Measurements from ENCODE around the gene CHD9NB.
"Not testable (repeated sequence)": the region's sequence is repeated elsewhere in the genome, so short reads cannot be mapped to it uniquely, and the experiment has no call there.

Gene CHD9NB

GRCh38 chr16:53055541-53056391, 3.1 kb upstream of the CHD9NB start:
- DNase-seq = no peak

- peak; percentile 64 for DNase-seq
Measured at GRCh38 chr16:53054670-53055485, 2.2 kb upstream of the CHD9NB start, which contains the start of gene CHD9. TSS of gene CHD9 (plus strand) at chr16:53054991. CDS start at chr16:53156090, 101,099 bp downstream.

GRCh38 chr16:53053967-53054669, 1.4 kb upstream of the CHD9NB start:
- DNase-seq = no peak

GRCh38 chr16:53051255-53051654, 1.4 kb downstream of the CHD9NB start:
- not testable (repeated sequence) for DNase-seq

- DNase-seq = no peak
Measured at GRCh38 chr16:53048139-53048915, 4.4 kb downstream of the CHD9NB start.

- DNase-seq = not testable (repeated sequence)
Measured at GRCh38 chr16:53047515-53047914, 5.2 kb downstream of the CHD9NB start.

- no peak for DNase-seq
Measured at GRCh38 chr16:53045341-53046220, 7.1 kb downstream of the CHD9NB start.

GRCh38 chr16:53043986-53044601, 8.6 kb downstream of the CHD9NB start:
- DNase-seq = no peak

GRCh38 chr16:53043428-53043831, 9.3 kb downstream of the CHD9NB start:
- DNase-seq = no peak

GRCh38 chr16:53042235-53042701, 10.4 kb downstream of the CHD9NB start:
- no peak for DNase-seq

- DNase-seq = no peak
Measured at GRCh38 chr16:53041320-53042051, 11.2 kb downstream of the CHD9NB start.

- DNase-seq = no peak
Measured at GRCh38 chr16:53040788-53041187, 11.9 kb downstream of the CHD9NB start.

GRCh38 chr16:53036711-53037110, 16.0 kb downstream of the CHD9NB start:
- not testable (repeated sequence) for DNase-seq

- no peak for DNase-seq
Measured at GRCh38 chr16:53036066-53036465, 16.6 kb downstream of the CHD9NB start.

- DNase-seq = no peak
Measured at GRCh38 chr16:53035176-53035942, 17.3 kb downstream of the CHD9NB start.

GRCh38 chr16:53034306-53034705, 18.4 kb downstream of the CHD9NB start:
- DNase-seq = no peak

GRCh38 chr16:53031323-53031942, 21.3 kb downstream of the CHD9NB start:
- no peak for DNase-seq

- DNase-seq = no peak
Measured at GRCh38 chr16:53029971-53030370, 22.7 kb downstream of the CHD9NB start.

GRCh38 chr16:53024045-53024444, 28.7 kb downstream of the CHD9NB start:
- no peak for DNase-seq
